HG03575 (cell line): Measurements from ENCODE around the gene GDA.

ENCODE experiments used
- ATAC-seq: cut with Tn5 transposase; IDR thresholded peaks from one replicate; pipeline ENCODE4 v1.9.1; 2021; ENCODE audit not compliant: unreplicated experiment, insufficient number of reproducible peaks, low FRiP score; ENCODE audit errors: extremely low read depth

Gene GDA

DNA sequence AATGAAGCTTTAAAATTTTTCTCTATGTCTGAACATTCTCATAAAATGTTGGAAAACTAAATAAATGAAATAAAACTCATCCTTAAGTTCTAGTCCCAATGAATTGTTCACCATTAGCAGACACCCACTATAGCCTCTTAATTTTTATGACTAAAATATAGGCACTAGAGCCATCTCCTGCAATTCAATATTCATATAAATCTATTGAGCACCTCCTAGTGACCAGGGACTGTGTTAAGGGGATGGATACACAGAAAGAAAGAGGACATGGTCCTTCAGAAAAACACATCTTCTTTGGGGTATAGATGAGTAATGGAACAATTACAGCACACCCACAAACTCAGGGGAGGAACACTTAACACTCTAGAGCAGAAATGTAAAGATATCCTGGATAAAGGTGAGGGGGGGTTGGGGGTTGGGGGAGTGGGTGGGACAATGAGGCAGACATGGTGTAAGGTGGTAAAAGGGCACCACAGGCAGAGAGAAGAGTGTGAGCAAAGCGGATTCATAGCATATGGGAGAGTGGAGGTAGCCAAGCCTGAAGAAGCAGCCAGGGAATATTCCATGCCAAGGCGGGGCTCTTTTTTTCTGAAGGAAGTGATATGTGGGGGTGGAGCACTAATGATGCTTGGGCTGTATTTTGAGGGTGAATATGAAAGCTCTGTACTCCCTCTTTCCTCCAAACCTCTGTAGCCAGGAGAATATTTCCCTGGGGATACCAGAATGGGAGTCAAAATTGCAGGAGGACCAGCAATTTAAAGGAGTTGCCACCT is 3.3 kb upstream of the GDA start:
- ATAC-seq, result no peak

DNA sequence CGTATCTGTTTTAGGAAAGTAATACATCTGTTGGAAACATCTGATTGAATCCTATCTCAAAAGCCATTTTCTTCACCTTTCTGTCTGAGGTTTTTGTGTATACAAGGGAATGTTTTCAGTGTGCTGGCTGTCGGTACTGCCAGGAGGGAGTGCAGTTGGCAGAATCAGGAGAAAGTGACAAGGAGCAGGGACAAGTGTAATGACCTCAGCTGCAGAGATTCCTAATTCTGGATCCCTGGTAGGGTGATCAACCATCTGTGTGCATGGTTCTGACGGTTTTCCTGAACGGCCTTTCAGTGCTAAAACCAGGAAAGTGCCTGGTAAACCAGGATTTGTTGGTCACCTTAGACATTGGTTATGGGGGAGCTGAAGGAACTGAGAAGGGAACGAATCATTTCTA is 1.6 kb upstream of the GDA start:
- no peak for ATAC-seq

DNA sequence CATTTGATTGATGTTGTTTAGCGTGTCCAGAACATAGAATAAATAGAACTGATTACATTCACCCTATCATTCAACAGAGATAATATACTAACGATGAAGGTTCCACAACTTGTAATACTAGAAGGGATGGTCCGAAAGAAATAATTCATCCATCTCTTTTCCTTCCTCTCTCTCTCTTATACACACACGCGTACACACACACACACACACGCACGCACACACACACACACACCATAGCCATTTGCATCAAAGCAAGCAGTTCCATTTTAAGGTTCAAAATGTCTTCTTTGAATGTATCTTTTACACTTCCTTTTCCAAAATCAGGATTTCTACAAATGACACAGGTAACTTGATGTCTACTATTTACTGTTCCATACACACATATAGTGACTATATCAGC is 887 bp downstream of the GDA start:
- ATAC-seq, result no peak

DNA sequence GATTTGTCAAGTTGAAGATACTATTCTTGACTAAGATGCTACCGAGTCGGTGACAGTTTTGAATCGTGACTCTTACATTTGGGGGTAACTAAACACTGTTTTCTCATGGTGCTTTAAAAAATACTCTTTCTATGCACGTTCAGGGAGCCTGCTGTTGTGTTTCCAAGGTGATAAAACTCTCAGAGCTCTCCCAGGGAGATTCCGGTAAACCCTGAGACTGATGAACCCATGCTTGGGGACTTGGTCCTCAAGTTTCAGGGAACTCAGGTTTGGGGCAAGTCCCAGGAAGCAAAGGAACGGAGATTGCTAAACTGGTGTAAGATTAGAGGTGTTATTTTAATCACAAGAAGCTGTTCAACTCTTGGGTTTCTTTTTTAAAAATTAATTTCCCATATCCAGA is 1.4 kb downstream of the GDA start:
- no peak for ATAC-seq

DNA sequence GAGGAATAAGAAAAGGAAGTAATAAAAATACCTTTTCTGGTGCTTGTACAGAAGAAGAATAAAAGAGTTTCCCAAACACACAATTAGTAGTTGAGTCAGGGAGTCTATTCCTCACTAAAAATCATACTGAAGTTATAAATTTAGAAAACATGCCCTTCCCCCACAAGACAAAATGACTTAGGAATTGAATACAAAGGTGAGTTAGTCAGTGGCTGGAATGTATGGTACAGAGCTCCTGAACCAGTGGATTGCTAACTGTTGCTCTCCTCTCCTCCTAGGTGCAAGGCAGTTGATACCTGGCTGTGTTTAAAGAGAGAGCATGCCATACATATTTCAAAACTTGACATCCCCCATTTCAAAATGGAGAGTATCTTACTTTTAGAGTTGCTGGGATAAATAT is 1.9 kb downstream of the GDA start:
- no peak for ATAC-seq

DNA sequence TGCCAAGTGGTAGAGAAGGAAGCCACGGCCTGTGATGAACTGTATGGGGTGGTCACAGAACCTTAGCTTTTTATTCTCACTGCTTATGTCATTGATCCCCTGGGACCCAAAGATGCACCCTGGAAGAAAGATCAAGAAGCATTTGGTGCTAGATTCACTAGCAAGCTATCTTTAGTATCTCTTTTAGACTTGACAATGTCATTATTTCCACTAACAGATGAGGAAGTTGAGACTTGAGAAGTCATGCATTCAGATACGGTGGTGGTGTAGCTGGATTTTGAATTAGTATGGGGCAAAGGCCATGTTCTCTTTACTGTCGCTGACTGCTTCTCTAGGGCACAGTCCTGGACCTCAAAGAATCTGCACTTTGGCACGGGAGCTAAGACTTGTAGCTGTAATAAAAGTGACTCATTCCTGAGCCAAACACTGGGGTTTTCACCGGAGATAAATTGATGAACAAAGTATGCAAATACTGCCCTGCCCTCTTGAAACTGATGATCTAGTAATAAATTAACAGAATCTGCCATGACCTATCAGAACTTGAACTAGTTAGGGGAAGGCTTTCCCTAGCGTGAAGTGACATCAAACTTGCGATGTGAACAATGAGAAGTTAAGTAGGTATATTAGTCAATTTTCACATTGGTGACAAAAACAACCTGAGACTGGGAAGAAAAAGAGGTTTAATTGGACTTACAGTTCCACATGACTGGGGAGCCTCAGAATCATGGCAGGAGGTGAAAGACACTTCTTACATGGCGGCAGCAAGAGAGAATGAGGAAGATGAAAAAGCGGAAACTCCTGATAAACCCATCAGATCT is 5.4 kb downstream of the GDA start:
- ATAC-seq, result peak; percentile 83

DNA sequence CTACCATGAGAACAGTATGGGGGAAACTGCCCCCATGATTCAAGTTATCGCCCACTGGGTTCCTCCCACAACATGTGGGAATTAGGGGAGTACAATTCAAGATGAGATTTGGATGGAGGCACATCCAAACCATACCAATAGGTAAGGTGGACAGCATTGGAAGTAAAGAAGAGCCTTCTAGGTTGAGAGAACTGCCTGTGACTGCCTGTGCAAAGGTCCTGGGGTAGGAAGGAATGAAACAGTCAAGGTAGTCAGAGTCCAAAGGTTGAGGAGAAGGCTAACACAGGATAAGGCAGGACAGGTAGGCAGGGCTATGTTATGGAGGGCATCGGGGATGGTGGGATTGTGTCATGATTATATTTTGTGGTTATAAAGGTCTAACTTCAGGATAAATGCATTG is 6.1 kb downstream of the GDA start:
- no peak for ATAC-seq

DNA sequence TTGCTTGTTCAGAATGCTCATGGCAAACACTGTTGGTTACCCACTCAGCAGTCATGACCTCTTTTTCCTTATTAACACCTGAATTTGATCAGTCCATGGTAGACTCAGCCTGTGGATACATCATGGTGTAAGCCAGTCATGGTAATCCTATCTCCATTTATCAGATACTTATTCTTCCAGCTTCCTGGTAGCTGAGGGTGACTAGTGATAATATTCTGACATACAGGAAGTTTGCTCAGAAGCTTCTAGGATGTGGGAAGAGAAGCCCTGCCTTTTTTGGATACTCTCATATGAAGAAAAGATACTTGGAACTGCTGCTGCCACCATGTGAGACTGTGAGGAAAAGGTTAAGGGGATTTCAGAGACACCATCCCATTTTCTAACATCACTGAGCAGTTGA is 7.3 kb downstream of the GDA start:
- no peak for ATAC-seq

DNA sequence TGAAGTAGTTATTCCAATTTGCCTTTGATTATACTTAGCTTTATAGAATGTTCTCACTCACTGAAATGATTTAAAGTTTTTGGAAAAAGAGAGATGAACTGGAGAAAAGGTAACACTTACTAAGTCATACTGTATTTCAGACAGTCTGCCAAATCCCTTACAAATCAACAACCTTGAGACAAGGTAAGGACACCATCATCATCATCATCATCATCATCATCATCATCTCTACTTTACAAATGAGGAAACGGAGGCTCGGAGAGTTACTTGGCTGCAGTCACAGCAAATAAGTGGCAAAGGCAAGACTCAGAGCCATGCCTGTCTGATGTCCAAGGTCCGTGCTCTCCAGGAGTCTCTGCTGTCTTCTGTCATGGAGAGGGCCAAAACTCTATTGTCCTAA is 9.4 kb downstream of the GDA start:
- ATAC-seq, result no peak

DNA sequence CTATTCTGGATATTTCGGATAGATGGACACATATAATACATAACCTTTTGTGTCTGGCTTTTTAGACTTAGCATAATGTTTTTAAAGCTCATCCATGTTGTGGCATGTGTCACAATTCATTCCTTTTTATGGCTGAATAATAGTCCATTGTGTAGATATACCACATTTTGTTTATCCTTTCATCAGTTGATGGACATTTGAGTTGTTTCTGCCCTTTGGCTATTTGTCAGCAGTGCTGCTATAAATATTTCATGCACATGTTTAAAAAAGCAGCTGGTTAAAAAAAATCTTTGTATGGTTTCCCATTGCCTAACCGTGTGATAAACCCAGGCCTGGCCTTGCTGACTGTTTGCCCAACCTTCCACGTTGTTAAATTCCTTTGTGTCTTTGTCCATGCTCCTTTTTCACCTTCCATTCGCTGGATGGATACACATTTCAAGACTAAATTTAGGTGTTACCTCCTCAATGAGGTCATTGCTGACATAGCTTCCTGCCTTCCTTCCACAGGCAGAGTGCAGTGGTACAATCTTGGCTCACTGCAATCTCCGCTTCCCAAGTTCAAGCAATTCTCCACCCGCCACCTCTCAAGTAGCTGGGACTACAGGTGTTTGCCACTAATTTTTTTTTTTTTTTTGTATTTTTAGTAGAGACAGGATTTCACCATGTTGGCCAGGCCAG is 11.3 kb downstream of the GDA start:
- ATAC-seq, result no peak

DNA sequence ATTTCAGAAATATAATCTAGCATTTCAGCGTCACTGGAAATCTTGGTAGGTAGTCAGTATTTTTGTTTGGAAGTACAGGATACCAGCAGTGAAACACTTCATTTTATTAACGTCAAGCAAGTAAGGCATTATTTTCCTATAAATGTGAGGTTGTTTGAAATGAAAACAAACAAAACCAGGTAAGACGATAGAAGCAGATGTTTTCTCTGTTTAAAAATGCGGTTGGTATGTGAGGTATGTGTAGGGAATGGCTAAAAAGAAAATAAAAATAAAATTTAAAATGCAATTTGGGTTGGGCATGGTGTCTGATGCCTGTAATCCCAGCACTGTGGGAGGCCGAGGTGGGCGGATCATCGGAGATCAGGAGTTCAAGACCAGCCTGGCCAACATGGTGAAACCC is 16.1 kb downstream of the GDA start:
- ATAC-seq, result no peak

DNA sequence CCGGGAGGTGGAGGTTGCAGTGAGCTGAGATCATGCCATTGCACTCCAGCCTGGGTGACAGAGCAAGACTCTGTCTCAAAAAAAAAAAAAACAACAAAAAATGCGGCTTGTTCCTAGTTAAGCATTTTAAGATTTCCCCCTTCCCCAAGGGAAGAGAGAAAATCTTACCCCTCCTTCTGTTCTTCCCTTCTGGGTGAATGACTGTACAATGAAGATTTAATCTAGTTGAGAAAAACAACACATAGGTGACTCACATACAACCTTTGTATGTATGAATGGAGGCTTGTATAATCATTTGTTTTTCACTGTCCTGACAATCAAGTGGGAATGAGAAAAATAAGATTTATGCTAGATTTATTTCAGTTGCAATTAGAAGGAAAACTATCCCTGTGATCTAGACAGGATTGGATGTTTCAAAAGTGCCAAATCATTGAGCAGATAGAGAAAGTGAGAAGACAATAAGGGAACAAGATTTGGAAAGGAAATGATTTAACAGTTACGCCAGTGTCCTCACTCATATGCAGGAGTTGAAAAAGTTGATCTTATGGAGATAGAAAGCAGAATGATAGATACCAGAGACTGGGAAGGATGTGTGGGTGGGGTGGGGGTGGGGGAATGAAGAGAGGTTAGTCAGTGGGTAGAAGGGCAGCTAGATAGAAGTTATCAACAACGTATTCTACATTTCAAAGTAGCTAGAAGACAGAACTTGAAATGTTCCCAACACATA is 16.7 kb downstream of the GDA start:
- no peak for ATAC-seq

DNA sequence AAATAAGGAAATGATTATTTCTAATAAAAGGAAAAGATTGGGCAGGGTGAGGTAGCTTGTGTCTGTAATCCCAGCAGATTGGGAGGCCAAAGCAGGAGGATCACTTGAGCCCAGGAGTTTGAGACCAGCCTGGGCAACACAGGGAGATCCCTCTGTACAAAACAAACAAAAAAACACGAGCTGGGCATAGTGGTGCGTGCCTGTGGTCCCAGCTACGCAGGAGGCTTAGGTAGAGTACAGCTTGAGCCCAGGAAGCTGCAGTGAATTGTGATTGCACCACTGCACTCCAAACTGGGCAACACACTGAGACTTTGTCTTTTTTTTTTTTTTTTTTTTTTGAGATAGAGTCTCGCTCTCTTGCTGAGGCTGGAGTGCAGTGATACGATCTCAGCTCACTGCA is 18.8 kb downstream of the GDA start:
- no peak for ATAC-seq

DNA sequence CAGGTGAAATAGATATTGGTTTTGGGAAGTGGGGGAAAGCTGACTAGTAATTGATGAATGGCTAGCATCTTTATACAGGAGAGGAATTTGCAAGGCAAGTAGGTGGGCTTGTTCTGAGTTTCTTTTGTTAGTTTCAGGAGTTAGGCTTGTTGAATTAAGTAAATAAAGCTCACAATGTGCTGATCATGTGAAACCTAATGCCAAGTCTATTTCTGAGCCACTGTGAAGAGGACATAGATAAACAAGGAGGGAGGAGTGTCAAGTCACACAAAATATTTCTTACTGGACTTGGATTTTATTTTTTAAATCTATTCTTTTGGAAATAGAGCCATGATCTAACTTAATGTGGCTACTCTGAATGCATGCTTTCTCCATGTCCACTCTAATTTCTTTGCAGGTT is 19.9 kb downstream of the GDA start:
- no peak for ATAC-seq

DNA sequence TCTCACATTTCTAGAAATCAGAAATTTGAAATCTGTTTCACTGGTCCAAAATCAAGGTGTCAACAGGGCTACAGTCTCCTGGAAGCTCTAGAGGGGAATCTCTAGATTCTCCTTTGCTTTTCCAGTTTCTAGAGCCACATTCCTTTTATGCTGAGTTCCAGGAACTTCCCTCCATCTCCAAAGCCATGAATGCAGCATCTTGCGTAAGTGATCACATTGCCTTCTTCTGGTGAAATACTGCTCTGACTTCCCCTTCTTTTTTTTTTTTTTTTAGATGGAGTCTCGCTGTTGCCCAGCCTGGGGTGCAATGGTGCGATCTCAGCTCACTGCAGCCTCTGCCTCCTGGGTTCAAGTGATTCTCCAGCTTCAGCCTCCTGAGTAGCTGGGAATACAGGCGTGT is 23.8 kb downstream of the GDA start:
- no peak for ATAC-seq

DNA sequence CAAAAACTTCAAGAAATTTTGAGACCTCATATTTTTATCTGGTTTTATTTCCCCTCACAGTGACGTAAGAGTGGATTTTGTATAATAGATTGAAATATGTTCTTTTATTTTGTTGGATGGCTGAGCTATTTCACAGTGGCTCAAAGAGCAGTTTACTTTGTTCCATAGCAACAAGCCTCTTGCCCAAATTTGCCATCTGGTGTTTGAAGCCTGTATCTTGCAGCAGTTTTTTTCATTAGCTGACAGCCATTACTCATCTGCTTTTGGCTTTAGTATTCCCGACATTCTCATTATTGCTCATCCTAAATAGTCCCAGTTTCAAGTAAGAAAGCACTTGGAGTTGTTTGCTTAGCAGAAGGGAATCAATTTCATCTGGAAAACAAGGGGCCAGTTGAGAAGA is 36.3 kb downstream of the GDA start:
- ATAC-seq, result no peak

DNA sequence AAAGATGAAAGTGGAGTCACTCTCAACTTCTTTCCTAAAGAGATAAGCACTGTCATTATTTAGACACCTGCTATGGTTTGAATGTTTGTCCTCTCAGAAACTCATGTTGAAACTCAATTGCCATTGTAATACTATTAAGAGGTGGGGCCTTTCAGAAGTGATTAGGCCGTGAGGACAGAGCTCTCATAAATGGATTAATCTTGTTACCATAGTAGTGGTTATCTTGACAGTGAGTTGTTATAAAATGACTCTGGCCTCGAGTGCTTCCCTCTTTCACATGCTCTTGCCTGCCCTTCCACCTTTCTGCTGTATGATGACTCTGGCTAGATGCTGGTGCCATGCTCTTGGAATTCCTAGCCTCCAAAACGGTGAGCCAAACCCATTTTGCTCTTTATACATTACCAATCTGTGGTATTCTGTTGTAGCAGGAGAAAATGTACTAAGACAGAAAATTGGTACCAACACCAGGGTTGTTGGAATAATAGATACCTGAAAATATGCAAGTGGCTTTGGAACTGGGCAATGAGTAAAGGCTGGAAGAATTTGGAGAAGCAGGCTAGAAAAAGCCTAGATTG is 38.0 kb downstream of the GDA start:
- ATAC-seq, result no peak

DNA sequence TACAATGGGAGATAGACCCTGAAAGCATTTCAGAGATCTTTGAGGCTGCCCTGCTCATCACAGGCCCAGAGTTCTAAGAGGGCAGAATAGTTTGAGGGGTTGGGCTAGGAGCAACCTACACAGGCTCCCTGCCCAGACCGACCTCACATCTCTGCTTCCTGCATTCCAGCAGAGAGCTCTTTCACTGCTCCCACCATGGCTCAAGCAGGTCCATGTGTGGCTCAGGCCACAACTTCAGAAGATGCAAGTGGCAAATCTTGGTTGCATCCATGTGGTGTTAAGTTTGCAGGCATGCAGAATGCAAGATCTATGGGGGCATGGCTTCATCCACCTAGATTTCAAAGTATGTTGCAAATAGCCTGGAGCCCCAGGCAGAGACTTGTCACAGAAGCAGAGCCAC is 39.0 kb downstream of the GDA start:
- ATAC-seq, result no peak

DNA sequence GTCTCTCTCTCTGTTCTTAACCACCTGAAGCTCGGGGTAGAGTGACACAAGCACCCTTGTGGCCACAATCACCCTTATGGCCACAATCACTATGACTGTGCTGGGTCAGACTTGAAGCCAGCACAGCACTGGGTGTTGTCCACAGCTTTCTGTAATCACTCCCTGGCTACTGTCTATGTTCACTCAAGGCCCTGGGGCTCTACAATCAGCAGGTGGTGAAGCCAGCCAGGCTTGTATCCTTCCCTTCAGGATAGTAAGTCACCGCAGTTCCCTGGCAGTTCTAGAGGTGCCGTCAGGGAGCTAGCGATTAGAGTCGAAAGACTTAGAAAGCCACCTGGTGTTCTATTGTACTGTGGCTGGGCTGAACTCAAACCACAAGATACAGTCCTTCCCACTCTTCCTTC is 44.2 kb downstream of the GDA start:
- peak; percentile 51 for ATAC-seq
